Activated CD4-positive, alpha-beta T cell treated with anti-CD3 and anti-CD28 coated beads, Interleukin-2, amount 50 U/mL, for 24 hours (primary cell): ENCODE measurements around the gene FAM156A.
"Not testable (repeated sequence)": the region's sequence is repeated elsewhere in the genome, so short reads cannot be mapped to it uniquely, and the experiment has no call there.

Experiments used
- DNase-seq, 2 donors: peaks; one replicate each; pipeline ENCODE4 v3.0.0-alpha.2; 2020; ENCODE audit warnings: low read depth in 1 of 2, low spot score in 1 of 2

The FAM156A gene

DNA sequence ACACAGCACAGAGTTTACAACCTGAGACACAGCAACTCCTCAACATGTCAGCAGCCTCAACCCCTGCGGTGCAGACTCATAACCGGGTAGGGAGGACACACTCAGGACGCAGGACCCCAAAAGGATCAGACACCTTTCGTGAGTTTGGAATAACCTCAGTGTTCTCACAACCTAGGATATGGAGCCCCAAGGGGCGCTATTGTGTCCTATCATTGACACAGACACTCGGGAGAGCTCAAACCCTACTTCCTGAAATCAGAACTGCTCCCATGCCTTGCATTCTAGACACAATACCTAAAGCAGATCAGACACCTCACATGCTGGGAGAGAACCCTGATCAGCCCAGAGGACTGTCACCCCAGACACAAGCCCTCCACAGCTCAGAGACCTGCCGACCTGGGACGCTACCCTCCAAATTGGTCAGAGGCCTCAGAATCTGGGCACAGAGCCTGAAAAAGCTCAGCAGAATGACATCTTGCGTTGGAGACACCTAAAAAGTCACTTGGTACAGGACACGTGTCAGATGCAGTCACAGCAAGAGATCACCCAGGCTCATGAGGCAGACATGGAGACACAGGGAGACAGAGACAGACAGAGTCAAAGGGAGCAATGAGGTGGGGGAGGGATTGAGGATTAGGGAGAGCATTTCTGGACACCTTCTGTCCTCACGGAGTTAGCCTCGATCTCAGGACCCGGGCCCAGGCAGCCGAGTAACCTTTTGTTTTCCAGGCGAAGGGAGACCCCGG lies 8.8 kb upstream of the FAM156A start:
- DNase-seq = not testable (repeated sequence)

DNA sequence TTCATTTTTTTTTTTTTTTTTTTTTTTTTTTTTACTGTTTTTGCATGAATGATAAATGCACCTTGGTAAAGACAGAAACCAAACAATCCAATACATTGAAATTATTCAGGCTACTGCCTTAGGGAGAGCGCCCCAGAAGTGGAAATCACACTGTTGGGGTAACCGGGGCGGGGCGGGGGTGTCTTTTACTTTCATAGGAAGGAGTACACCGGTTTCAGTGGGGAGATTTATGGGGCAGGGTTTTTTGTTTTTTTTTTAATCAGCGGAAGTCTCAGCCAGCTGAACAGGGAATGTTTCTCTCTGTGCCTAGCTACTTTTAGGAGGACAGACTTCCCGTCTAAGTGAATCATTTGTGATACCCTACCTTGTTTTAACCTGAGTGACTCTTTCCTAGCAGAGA lies 643 bp upstream of the FAM156A start:
- not testable (repeated sequence) for DNase-seq

DNA sequence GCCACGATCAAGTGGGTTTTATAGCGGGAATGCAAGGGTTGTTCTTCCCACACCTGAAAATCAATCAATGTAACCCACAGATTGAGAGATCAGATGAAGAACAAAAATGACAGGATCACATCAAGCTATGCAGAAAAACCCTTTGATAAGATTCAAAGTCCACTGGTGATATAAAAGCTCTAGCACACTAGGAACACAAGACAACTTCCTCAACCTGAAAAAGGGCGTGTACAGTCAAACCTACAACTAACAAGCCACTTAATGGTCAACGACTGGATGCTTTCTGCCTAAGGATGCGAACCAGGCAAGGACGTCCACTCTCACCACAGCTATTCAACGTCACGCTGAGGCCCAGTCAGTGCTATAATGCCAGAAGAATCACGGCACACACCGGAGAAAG lies 8.4 kb downstream of the FAM156A start:
- DNase-seq = not testable (repeated sequence)

DNA sequence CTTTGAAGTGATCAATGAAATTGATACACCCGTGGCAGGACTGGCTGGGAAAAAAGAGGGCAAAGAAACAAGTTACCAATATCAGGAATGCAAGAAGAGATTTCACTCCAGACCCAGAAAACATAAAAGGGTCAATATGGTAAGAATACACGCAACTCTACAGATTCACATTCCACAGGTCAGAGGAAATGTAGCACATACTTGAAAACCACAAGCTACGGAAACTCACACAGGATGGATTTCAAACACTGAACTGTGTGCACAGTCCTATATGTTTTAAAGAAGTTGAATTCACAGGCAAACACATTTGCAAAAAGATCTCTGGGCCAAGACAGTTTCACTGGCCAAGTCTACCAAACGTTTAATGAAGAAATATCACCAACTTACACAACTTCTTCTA lies 9.0 kb downstream of the FAM156A start:
- DNase-seq = not testable (repeated sequence)

DNA sequence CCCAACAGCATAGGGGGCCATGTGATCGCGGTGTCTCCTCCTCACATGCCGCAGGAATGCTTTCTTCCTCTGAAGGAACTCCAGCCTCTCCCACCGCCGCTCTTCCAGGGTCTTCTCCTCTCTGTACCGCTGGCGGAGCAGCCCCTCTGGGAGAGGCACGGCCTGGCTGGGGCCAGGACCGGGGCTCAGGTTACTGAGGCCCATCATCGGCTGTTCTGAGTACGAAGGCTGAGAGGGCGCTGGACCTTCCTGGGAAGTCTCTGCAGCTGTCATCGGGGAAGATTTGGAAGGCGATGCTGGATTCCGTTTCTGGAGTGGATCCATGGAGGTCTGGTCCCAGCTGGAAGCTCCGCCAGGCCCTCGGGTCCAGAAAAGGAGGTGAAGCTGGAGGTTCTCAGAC lies 10.1 kb downstream of the FAM156A start:
- not testable (repeated sequence) for DNase-seq

DNA sequence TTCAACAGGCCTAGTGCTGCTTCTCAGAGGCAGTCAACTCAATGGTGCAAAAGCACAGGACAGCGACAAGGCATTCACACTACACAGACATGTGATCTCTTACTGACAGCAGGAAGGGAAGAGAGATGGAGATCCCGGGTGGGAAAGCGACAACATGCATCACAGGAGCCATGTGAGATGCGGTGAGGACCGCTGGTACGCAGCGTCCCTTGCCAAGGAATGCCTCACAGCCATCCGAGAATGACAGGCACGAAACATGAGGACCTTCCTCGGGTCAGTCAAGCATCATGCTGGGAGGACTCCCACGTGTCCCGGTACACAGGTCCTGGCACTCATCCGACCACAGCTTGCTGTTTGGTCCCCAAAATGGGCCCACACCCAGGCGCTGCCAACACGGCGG lies 10.8 kb downstream of the FAM156A start:
- not testable (repeated sequence) for DNase-seq

DNA sequence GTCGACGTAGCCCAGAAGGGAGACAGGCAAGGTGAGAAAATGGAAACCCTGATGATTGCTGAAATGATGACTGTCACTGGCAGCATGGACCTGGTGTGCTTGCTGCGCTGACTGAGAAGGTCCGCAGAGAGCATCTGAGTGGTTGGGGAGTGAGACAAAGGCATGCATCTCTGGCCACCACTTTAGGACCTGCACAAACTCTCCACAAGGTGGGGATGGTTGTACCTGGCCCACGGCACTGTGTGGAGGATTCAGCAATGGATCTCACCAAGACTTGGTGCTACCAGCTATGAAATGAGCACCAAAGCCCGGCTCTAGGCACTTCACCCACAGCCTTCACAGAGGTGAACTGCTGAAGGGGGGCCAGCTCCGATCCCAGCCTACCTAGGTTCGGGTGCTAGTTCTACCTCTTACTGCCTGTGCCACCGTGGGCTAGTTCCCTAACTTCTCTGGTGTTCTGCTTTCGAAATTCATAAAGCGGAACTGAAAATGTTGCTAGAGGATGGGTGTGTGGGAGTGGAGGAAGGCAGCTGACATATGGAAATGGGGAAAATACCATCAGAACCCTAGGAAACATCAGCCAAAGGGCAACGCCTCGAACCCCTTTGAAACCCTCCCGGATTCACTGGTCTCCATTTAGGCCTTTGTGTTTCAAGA lies 12.4 kb downstream of the FAM156A start:
- DNase-seq = not testable (repeated sequence)

DNA sequence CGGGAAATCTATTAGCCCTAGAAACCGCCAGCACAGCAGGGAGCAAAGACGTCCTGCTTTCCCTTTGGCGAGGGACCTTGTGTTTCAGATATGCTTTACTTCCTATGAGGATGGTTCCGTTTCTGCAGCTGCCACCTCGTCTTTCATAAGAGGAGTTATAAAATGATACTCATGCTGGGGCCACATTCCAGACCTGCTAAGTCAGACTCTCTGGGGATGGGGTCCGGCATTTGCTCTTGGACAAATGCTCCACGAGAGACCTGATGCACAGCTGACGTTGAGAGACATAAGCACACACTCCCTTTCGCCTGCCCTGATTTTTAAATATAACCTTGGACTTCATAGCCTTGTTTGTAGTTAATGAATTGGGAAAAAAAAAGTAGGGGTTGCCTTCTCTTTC lies 16.6 kb downstream of the FAM156A start:
- DNase-seq = not testable (repeated sequence)

DNA sequence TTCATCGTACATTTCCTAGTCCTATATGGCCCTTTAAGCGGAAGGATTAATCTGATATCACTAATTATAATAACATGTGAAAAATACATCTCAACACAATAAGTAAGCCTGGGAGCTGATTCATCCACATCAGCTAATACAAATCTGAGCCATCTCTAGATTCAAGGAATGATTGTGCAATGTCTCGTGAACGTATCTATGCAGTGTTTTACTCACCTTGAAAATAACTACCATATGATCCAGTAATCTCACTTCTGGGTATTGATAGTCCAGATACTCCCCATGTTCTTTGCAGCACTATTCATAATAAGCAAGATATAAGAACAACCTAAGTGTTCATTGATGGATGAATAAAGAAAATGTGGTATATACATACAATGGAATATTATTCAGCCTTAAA lies 17.6 kb downstream of the FAM156A start:
- DNase-seq = not testable (repeated sequence)

DNA sequence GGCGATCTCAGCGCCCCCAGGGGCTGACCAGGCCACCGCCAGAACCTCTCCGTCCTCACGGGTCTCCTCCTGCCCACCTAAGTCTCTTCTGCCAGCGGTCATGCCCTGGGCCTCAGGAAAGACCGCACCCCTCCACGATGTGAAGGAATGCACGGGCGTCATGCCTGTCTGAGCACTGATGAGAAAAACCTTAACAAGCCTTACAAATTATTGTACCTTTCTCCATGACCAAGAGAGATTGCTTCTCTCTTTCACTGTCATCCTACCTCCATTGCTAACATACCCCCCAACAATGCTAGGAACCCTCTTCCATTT lies 22.9 kb downstream of the FAM156A start:
- DNase-seq = not testable (repeated sequence)

DNA sequence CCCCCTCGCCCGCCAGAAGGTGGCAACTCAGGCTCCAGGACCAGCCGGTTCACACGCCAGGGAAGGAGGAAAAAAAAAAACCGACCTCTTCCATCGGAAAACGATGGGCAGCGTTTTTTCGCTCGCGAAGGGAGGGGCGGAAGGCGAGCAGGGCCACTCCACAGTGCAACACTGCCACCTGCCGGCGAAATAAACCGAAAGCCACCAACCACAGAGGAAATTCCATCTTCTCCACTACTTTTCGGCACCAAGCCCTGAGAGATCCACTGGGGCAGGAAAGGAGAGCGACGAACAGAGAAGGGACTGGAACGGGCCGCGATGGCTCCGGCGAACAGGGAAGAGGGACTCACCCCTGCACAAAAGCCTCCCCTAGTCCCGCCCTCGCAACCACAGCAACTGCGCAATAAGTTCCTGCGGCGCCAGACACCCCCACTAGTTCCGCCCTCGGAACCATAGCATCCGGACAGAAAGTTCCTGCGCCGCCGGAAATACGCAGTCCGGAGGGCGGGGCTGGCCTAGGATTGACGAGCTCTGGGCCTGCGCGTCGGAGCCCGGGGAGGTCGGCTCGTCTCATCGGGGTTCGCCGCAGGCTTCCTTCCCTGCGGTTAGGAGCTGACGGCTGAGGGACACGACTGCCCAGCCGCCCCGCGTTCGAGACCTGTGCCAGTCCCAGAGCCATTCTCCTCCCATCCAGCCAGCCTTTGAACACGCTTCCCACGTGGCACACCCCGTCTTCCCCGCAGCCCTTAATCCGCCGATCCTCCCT lies 23.4 kb downstream of the FAM156A start:
- peak; percentile 80 to 82 for DNase-seq

DNA sequence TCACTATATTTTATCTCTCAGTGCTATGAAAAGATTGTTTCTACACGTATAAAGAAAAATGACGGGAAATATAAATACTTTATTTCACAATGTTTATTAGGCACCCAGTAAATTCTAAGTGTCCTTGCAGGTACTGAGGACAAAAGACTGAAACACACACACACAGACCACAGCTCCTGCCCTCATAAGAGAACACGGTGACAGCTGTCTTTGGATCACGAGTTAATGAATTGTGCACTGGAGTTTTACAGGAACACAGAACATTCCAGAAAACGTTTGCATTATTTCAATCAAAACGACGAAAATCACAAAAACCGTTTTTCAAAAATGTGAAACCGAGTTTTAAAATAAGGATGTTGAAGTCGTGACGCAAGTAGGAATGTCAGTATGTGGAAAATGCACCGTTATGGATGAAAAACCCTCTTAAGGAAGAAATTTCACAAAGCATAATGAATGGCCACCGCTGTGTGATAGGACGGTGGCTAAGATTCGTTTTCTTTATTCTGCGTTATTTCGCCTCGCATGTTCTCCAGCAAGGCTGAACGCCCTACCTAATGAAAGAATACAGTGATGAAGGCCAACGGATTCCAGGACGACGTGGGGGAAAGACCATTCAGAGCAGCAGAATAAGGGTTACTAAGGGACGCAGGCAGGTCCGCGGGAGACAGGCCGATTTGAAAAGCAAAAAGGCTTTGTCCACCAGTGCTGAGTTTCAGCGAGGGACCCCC lies 24.2 kb downstream of the FAM156A start:
- DNase-seq = no peak

DNA sequence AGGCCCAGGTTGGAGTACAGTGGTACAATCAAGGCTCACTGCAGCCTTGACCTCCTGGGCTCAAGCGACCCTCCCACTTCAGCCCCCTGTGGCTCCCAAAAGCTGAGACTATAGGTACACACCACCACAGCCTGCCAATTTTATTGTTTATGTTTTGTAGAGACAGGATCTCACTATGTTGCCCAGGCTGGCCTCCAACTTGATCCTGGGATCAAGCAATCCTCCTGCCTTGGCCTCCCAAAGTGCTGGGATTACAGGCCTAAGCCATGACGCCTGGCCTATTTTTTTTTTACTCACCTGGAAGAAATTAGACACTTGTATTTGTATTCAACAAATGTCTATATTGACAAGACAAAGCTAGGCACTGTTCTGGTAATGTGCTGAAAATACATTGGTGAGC lies 25.1 kb downstream of the FAM156A start:
- no peak for DNase-seq

DNA sequence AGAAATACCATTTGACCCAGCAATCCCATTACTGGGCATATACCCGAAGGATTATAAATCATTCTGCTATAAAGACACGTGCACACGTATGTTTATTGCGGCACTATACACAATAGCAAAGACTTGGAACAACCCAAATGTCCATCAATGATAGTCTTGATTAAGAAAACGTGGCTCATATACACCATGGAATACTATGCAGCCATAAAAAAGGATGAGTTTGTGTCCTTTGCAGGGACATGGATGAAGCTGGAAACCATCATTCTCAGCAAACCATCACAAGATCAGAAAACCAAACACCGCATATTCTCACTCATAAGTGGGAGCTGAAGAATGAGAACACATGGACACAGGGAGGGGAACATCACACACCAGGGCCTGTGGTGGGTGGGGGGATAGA lies 28.1 kb downstream of the FAM156A start:
- not testable (repeated sequence) for DNase-seq

DNA sequence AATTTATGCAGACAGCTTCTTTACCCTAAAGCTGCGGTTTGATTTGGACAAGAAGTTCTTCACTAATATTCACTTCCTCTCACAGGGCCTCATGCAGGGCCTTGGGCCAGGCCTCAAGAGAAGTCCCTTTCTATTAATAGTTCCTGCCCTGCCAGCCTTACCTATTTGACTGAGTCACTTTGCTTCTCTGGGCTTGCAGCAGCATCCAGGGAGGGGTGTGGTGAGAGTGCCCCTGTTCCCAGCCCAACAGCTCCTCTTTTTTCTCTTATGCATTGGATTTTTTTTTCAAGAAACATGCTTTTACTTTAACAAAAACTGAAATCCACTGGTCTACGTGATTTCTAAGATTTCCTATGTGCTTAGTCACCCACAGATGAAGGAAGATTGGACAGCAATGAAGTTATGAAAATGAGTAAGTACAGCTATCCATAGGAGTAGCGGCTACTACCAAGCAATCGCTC lies 34.5 kb downstream of the FAM156A start:
- DNase-seq = no peak

DNA sequence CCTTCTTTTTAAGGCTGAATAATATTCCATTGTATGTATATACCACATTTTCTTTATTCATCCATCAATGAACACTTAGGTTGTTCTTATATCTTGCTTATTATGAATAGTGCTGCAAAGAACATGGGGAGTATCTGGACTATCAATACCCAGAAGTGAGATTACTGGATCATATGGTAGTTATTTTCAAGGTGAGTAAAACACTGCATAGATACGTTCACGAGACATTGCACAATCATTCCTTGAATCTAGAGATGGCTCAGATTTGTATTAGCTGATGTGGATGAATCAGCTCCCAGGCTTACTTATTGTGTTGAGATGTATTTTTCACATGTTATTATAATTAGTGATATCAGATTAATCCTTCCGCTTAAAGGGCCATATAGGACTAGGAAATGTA lies 43.6 kb downstream of the FAM156A start:
- DNase-seq = not testable (repeated sequence)

DNA sequence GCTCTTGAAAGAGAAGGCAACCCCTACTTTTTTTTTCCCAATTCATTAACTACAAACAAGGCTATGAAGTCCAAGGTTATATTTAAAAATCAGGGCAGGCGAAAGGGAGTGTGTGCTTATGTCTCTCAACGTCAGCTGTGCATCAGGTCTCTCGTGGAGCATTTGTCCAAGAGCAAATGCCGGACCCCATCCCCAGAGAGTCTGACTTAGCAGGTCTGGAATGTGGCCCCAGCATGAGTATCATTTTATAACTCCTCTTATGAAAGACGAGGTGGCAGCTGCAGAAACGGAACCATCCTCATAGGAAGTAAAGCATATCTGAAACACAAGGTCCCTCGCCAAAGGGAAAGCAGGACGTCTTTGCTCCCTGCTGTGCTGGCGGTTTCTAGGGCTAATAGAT lies 44.6 kb downstream of the FAM156A start:
- DNase-seq = not testable (repeated sequence)

DNA sequence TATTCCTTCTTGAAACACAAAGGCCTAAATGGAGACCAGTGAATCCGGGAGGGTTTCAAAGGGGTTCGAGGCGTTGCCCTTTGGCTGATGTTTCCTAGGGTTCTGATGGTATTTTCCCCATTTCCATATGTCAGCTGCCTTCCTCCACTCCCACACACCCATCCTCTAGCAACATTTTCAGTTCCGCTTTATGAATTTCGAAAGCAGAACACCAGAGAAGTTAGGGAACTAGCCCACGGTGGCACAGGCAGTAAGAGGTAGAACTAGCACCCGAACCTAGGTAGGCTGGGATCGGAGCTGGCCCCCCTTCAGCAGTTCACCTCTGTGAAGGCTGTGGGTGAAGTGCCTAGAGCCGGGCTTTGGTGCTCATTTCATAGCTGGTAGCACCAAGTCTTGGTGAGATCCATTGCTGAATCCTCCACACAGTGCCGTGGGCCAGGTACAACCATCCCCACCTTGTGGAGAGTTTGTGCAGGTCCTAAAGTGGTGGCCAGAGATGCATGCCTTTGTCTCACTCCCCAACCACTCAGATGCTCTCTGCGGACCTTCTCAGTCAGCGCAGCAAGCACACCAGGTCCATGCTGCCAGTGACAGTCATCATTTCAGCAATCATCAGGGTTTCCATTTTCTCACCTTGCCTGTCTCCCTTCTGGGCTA lies 48.9 kb downstream of the FAM156A start:
- not testable (repeated sequence) for DNase-seq

DNA sequence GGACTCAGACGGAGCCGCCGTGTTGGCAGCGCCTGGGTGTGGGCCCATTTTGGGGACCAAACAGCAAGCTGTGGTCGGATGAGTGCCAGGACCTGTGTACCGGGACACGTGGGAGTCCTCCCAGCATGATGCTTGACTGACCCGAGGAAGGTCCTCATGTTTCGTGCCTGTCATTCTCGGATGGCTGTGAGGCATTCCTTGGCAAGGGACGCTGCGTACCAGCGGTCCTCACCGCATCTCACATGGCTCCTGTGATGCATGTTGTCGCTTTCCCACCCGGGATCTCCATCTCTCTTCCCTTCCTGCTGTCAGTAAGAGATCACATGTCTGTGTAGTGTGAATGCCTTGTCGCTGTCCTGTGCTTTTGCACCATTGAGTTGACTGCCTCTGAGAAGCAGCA lies 50.4 kb downstream of the FAM156A start:
- DNase-seq = not testable (repeated sequence)

DNA sequence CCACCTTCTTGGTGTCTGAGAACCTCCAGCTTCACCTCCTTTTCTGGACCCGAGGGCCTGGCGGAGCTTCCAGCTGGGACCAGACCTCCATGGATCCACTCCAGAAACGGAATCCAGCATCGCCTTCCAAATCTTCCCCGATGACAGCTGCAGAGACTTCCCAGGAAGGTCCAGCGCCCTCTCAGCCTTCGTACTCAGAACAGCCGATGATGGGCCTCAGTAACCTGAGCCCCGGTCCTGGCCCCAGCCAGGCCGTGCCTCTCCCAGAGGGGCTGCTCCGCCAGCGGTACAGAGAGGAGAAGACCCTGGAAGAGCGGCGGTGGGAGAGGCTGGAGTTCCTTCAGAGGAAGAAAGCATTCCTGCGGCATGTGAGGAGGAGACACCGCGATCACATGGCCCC lies 51.2 kb downstream of the FAM156A start:
- not testable (repeated sequence) for DNase-seq

DNA sequence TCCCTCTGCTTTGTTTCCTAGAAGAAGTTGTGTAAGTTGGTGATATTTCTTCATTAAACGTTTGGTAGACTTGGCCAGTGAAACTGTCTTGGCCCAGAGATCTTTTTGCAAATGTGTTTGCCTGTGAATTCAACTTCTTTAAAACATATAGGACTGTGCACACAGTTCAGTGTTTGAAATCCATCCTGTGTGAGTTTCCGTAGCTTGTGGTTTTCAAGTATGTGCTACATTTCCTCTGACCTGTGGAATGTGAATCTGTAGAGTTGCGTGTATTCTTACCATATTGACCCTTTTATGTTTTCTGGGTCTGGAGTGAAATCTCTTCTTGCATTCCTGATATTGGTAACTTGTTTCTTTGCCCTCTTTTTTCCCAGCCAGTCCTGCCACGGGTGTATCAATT lies 52.2 kb downstream of the FAM156A start:
- DNase-seq = not testable (repeated sequence)
